ENCODE results near the gene CUX1.
A peak's percentile ranks its signal among the peaks of the same experiment; 100 is the strongest.
"Not testable (repeated sequence)": the region's sequence is repeated elsewhere in the genome, so short reads cannot be mapped to it uniquely, and the experiment has no call there.

Gene CUX1

DNA sequence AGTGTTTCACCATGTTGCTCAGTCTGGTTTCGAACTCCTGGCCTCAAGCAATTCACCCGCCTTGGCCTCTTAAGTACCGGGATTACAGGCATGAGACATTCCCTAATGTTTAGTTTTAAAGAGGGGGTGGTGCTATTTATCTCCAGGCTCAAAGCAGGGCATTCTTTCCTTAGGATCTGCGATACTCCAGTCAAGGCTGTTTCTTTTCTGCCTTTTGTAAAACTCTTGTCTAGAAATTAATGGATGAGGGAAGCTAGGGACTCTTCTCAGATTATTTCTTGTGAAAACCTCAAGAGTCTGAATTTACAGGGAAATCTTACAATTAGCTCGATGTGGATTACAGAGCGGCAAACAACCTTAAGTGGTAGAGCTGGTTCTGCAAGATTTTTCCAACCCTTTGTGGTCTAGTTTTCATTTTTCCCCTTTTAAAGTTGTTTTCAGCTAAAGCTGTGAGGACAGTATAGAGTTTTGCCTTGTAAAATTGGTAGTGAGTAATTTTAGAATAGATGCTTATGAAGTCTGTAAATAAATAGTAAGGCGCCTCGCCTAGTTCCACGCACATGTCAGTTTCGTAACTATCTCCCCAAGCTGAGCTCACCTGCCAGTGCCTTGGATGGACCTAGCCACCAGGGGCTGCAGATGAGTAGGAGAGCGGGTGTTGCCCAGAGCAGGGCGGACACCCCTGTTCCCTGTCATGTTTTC is 53.1 kb downstream of the CUX1 start:
- no peak for DNase-seq

- no peak for DNase-seq
Observed at GRCh38 chr7:101871351-101871750, 53.9 kb downstream of the CUX1 start.

DNA sequence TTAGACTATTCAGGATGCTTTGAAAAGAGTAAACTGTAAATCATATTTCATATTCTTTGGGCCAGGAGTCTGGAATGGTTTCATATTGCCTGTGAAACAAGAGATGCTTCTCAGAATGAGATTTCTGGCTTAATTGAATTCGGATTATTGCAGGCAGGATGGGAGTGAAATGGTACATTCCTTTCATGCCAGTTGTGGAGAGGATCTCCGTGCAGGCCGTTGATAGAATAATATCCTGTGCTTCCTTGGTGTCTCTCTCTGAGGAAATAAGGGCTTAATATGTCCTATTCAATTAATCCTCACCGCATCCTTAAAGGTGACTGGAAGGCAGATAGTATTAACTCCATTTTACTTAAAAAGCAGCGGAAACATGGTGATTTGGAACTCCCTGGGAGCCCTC is 56.6 kb downstream of the CUX1 start:
- no peak for DNase-seq

DNA sequence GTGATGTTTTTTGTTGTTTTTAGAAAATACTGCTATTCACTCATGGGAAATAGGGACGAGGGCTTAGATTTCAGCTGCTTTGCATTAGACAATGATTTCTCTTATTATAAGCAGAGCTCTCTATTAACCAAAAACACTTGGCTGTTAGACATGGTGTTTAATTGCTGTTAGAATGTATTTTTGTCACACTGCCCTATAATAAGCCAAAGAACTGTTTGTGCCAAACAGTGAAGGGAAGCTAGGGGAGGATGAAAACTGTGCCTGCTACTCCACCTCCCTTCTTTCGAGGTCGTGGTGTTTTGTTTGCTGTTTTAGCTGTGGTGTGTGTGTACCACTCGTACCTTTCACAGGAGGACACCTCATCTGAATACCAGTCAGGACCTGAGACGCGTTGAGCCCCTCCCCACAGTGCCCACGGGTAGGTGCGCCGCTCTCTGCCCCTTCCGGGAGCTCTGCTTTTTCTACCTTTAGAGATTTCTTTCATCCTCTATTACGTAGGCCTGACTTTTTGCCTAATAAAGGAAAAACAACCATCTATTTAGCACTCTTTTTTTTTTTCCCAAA is 57.9 kb downstream of the CUX1 start:
- DNase-seq = no peak

DNA sequence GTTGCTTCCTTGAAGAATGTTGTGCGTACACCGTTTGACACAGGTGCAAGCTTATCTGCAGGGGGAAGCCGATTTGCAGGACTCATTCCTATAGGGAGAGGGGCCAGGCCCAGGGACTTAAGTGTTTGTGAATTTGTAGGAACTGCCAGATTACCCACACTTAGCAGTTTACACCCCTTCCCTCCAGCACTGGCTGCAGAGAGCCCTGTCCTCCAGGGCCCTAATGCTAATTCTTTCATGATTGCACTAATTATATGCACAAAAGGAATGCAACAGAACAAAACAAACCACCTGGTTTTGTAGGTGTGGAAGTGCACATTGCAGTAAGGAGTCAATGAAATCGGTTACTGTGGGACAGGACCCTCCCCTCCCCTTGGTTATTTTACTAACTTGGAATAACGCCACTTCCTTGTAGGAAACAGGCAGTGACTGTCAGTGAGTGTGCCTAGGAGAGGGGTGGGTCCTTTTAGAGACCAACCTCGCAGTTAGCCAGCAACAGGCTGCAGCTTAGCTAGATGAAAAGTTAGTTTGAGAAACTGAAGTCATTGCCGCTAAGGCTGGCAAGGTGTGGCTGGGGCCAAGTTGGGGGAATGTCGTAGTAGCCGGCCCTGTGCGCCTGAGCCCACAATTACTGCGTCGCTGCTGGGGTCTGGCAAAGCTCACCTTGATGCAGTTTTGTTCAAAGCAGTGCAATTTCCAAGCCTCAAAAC is 60.6 kb downstream of the CUX1 start:
- DNase-seq = no peak

DNA sequence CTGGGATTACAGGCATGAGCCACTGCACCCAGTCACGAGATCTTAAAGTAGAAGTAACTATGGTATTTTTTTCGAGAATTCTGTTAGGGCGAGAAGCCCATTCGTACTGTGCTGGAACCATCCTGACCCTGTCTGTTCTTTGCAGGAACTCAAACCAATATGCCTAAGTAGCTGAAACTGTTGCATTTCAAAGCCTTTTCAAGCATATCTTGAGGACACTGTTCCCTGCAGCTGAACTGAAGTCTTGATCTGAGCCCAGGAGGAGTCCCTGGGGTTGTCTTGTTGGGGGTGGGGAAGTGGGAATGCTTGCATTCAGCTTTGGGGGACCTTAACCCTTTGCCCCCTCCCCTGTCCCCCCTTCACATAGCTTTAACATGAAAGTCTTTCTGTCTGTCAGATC is 61.5 kb downstream of the CUX1 start:
- no peak for DNase-seq

DNA sequence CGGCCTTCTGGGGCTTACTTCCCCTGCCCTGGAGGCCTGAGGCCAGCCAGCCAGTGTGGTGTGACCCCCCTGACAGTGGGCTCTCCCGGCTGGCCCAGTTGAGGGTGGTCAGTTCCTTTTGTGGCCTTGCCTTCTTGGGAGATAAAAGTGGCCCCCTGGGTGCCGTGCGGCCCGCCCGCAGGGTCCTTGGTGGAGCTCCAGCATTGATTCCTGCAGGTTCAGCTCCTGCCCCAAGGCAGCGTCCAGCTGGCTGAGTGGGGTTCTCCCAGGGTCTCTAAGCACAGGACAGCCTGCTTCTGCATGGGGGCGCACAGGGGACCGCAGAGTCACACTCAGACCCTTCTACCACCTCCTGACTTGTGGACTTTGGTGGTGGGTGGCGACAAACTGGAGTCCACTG is 62.1 kb downstream of the CUX1 start:
- no peak for DNase-seq

DNA sequence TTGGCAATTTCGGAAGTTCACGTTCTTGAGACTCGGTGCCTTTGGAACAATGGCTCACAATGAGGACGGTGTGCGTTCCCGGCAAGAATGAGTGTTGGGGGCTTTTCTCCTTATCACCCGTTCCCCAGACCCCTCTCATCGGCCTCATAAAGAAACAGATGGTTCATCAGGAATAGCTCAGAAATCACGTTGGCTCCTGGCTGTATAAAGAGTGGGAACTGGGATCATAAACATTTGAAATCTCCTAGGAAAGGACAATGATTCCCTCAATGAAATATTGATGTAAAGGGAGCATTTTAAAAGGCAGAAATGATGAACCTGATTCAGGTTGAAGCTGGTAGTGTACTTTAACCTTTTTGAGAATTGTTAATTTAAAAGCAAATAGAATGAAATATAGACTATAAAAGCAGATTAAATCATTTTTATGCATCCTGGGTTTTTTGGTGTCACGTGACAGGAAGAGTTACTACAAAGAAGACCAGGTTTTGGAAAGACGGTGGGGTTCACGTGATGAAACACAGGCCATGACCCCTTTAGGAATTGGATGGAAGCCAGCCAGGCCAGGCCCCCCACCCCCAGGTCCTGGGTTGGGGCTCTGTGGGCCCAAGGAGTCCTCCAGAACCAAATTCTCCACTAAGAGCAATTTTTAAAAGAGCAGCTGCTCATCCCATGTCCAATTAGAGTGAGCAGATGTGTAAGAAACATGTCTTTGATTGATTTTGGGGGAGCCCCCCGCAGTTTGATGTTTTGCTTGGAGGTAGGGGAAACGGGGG is 63.0 kb downstream of the CUX1 start:
- DNase-seq = no peak

GRCh38 chr7:101882005-101882421 is 64.6 kb downstream of the CUX1 start:
- peak; percentile 94 for DNase-seq

DNA sequence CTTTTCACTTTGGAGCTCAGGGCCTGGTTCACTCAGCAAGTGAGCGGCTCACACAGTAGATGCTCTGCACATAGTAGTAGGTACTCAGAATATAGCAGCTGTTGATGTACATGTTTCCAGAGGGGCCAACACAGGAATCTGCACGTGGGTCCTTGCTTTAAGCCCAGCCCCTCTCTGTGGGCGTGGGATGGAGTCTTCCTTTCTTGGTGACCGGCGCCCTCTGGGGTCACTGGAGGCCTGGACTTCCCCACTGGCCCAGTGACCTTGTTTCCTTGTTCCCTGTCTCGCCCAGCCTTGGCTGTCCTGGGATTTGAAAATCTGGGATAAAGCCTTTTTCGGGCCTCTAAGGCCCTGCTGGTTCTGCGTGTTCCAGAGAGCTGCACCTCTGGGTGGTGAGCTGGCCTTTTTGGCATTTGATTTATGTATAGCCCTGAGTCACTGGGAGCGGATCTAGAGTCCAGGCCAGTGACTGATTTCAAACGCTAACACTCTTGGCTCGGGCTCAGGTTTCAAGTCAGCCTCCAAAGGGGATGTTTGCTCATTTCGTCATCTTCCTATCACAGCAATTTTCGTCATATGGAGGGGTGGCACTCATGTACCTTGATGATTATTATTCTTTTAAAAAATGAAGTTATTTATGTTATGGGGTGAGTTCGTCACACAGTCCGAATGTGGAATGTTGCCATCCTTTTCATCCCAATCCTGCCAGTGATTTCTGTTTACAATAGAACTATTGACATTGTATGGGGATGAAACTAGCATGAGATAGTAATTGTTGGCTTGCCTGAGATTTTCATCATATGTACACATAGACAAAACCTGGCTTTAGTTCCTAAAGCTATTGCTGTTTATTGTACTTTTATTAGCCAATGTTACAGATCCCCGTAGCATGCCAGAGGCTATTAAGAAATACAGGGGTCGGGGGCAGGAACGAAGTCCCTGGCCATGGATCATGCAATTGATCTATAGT is 65.5 kb downstream of the CUX1 start:
- DNase-seq = peak; percentile 94

- no peak for DNase-seq
Observed at GRCh38 chr7:101884671-101885596, 67.5 kb downstream of the CUX1 start.

- no peak for DNase-seq
Observed at GRCh38 chr7:101885597-101885955, 68.2 kb downstream of the CUX1 start.

DNA sequence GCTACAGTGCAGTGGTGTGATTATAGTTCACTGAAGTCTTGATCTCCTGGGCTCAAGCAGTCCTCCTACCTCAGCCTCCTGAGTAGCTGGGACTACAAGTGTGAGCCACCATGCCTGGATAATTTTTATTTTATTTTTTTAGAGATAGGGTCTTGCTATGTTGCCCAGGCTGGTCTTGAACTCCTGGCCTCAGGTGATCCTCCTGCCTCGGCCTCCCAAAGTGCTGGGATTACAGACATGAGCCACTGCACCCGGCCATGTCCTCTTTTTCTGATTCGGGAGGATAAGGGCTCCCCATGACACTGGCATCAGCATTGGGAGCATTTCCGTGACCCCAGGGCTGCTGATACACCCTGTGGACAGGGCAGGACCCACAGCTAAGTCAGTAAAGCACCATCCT is 69.9 kb downstream of the CUX1 start:
- DNase-seq = not testable (repeated sequence)

GRCh38 chr7:101888564-101888963 is 71.1 kb downstream of the CUX1 start:
- not testable (repeated sequence) for DNase-seq

DNA sequence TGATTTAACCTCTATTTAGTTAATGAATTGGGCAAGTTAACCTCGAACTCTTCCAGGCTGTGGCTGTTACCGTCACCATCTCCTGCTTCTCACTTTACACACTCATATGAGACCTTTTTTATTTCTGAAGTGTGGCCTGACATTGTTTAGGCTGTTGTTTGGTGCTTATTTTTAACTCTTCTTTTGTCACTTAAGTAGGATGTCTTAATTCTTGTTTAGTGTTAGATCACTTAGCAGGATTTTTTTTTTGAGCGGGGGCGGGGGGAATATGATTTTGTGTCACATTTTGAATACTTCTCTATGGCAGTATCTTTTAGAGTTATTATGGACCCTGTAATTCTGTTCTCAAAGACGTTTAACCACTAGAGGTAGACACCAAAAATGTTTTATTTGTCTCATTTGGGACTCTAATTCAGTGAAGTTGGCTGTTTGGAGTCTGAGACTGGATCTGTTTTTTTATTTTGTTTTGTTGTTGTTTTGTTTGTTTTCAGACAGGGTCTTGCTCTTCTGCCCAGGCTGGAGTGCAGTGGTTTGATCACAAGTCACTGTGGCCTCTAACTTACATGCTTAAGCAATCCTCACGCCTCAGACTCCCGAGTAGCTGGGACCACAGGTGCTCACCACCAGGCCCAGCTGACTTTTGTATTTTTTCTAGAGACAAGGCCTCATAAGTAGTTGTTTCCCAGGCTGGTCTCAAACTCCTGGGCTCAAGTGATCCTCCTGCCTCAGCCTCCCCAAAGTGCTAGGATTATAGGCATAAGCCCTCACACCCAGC is 73.5 kb downstream of the CUX1 start:
- DNase-seq = peak; percentile 53

DNA sequence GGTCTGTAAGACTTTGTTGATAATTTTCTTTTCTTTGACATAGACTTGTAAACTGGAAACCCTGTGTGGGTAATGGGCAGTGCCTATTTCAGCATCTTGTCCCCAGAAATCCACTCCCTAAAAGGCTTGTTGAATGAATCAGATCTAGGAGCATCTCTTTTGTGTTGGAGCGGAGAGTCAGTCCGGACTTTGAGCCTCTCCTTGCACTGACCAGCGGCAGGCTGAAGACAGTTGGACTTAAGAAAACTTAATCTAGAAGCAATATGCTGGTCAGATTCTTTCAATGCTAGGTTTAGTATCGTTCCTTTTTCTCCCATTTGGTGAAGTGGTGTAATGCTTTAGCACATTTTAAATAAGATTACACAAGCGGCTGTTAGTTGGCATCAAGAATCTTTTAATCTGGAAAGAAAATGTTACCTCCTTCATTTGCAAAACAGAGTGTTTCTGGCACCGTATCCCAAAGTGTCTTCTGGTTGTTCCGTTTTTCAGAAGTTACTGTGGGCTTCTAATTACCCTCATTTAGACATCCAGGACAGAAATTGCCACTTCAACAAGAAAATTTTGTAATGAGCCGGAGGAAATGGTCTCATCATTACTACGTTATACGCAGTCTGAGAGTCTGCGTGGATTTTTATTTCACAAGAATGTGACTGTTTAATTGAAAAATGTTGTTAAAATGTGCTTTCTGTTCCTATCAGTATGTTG is 74.7 kb downstream of the CUX1 start:
- peak; percentile 97 for DNase-seq

- no peak for DNase-seq
Observed at GRCh38 chr7:101893341-101894082, 76.1 kb downstream of the CUX1 start.

GRCh38 chr7:101896316-101896715 is 78.9 kb downstream of the CUX1 start:
- DNase-seq = no peak

GRCh38 chr7:101896941-101897340 is 79.5 kb downstream of the CUX1 start:
- DNase-seq = peak; percentile 39
